Prostate gland (tissue), 2 donors: Measurements from ENCODE around the gene LRRC4B.

ENCODE experiments used
- POLR2A ChIP-seq: fragments of 450-650 bp; IDR thresholded peaks from one replicate; pipeline ENCODE4 v1.6.1; 2016; ENCODE audit warnings: antibody characterized with exemption, mild to moderate bottlenecking
- POLR2AphosphoS5 ChIP-seq: sonication (generic); formaldehyde crosslinking; IDR thresholded peaks from one replicate; pipeline ENCODE4 v1.6.1; 2017; ENCODE audit warnings: antibody characterized with exemption
- TF ChIP-seq, protein P1 (sequence below), 4 experiments: fragments of 200-600 bp in 2 of 4; fragments of 450-650 bp in 2 of 4; sonication (generic) in 2 of 4; IDR thresholded peaks; 1 replicate in 3 of 4; 2 replicates in 1 of 4; pipeline ENCODE4 v1.5.1; 2016 to 2019; ENCODE audit warnings: antibody characterized with exemption in 4 of 4, mild to moderate bottlenecking in 2 of 4, moderate library complexity in 2 of 4

DNA sequence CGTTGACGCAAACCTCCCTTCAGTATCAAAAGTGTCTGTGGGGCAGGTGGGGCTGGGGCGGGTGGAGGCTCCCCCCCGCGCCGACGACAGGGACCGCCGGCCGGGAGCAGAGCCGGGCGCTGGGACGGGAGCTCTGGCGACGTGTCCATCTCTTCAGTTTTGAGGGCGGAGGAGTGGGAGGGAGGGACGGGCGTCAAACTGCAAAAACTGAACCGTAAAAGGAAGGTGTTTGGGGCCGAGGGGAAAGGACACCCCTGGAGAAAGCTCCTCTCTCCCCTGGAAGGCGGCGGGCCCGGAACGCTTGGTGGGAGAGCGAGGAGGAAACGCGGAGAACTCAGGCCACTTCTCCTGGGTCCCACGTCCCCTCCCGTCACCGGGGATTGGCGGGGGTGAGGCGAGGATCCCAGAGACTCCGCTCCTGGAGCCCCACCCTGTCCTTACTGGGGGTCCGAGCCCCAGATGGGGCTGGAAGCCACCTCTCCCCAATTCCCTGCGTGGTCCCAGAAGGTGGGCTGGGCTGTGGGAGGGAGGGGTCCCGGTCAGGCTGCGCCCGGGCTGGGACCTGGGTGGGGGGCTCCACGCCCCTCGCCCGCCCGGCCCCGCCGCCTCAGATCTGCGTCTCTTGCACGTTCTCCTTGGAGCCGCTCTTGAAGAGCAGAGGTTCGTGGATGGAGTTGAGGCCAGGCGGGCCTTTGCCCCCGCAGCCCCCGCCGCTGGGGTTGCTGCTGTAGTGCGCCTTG is 51.1 kb downstream of the LRRC4B start:
- TF ChIP-seq POLR2A (no peak), POLR2AphosphoS5 (no peak)
- TF ChIP-seq, protein P1, sequence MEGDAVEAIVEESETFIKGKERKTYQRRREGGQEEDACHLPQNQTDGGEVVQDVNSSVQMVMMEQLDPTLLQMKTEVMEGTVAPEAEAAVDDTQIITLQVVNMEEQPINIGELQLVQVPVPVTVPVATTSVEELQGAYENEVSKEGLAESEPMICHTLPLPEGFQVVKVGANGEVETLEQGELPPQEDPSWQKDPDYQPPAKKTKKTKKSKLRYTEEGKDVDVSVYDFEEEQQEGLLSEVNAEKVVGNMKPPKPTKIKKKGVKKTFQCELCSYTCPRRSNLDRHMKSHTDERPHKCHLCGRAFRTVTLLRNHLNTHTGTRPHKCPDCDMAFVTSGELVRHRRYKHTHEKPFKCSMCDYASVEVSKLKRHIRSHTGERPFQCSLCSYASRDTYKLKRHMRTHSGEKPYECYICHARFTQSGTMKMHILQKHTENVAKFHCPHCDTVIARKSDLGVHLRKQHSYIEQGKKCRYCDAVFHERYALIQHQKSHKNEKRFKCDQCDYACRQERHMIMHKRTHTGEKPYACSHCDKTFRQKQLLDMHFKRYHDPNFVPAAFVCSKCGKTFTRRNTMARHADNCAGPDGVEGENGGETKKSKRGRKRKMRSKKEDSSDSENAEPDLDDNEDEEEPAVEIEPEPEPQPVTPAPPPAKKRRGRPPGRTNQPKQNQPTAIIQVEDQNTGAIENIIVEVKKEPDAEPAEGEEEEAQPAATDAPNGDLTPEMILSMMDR (IDR thresholded peaks at IDR 0.05), result no peak
